HG03095 (cell line): ENCODE data around the gene SERP1.
"Not testable (repeated sequence)": the region's sequence is repeated elsewhere in the genome, so short reads cannot be mapped to it uniquely, and the experiment has no call there.

ENCODE experiments used
- ATAC-seq: cut with Tn5 transposase; IDR thresholded peaks from one replicate; pipeline ENCODE4 v1.9.1; 2021; ENCODE audit warnings: moderate library complexity; ENCODE audit not compliant: unreplicated experiment

The SERP1 gene

GRCh38 chr3:150540297-150540696 lies 6.0 kb downstream of the SERP1 start:
- no peak for ATAC-seq

- no peak for ATAC-seq
These were observed 7.7 kb downstream of the SERP1 start for GRCh38 chr3:150538324-150539208.

GRCh38 chr3:150535204-150535603 lies 11.1 kb downstream of the SERP1 start:
- no peak for ATAC-seq

- no peak for ATAC-seq
These were observed 14.5 kb downstream of the SERP1 start for GRCh38 chr3:150531775-150532174.

DNA sequence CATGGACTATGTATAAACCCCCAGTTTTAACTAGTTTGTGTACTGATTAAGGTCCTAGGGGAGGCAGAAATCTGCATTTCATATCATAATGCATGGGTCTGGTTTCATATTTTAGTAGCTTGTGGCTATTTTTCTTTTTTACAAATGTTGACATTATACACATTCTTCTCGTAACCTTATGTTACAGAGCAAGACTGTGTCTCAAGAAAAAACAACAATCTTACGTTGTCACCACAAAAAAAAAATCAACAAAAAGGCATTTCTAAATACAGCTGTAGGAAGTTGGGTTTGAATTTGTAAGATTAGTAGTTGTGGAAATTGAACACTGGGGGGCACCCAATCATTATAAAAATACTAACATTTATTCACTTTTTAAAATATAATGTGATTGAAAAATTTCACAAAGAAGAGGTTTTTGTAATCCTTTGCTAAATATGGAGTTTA lies 17.9 kb downstream of the SERP1 start:
- no peak for ATAC-seq

GRCh38 chr3:150527464-150528255 lies 18.6 kb downstream of the SERP1 start:
- ATAC-seq, result no peak

GRCh38 chr3:150523538-150523937 lies 22.8 kb downstream of the SERP1 start:
- no peak for ATAC-seq

DNA sequence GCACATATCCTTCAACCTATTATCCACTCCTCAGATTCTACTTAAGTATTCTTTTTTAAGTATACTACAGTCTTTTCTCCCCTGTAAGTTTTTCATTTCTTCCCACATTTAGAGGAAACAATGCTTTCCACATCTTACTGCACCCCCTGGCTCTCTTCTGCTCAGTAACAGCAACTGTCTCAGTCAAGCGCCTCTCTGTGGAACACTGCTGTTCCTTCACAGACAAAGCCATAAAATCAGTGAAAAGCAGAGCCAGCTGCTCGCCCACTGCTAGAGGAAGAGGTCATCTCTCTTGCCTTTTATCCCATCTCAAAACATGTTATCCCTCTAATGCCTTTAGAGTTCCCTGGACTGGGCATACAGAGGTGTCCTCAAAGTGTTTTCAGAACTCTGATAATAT lies 24.8 kb downstream of the SERP1 start:
- no peak for ATAC-seq

GRCh38 chr3:150520408-150520807 lies 25.9 kb downstream of the SERP1 start:
- ATAC-seq, result no peak

GRCh38 chr3:150519026-150519425 lies 27.3 kb downstream of the SERP1 start:
- ATAC-seq, result no peak

DNA sequence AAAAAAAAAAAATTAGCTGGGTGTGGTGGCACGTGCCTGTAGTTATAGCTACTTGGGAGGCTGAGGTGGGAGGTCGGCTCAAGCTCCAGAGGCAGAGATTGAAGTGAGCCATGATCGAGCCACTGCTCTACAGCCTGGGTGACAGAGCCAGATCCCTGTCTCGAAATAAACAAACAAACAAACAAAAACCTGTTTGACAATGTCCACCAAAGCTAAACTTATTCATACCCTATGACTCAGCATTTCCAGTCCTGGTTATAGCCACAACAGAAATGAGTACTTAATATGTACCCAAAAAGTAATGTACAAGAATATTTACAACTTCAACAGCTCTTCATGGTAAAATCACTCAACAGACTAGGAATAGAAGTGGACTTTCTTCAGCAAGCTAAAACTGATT lies 31.1 kb downstream of the SERP1 start:
- no peak for ATAC-seq

DNA sequence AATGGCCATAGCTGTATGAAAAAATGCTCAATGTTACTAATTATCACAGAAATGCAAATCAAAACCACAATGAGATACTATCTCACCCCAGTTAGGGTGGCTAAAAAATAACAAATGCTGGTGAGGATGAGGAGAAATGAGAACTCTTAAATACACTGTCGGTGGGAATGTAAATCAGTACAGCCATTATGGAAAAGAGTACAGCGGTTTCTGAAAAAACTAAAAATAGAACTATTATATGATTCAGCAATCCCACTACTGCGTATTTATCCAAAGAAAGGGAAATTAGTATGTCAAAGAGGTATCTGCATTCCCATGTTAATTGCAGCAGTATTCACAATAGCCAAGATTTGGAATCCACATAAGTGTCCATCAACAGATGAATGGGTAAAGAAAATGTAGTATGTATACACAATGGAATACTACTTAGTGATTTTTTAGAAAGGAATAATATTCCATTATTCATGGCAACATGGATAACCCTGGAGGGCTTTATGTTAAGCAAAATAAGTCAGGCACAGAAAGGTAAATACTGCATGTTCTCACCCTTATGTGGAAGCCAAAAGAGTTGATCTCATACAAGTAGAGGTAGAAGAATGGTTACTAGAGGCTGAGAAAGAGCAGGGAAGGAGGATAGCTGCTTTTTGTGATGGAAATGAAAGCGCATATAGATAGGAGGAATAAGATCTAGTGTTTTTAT lies 35.0 kb downstream of the SERP1 start:
- no peak for ATAC-seq

DNA sequence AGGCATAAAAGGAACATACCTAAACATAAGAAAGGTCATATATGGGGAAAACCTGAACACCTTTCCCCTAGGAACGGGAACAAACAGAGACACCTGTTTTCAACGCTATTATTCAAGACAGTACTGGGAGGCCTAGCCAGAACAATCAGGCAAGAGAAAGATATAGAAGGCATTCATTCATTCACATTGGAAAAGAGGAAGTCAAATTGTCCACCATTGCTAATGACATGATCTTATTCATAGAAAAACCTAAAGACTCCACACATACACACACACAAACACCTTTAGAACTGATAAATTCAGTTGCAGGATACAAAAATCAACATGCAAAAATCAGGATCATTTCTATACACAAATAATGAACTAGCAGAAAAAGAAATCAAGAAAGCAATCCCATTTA lies 36.5 kb downstream of the SERP1 start:
- ATAC-seq, result no peak

GRCh38 chr3:150508401-150508800 lies 37.9 kb downstream of the SERP1 start:
- ATAC-seq, result no peak

DNA sequence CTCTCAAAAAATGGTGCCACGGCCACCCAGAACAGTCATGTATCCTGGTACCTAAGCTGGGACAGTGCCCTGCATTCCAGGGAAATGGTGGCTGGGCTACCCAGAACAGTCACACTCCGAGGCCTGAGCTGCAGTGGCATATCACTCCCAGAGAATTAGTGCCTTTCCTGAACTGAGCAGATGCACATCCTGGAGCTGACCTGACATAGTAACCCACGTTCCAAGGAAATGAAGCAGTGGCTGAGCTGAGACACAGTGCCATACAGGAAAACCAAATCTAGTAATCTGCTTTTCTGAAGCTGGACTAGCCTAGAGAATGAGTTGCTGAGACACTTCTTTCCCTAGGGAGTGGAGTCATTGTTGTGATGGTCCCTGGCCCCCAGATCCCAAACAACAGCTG lies 41.8 kb downstream of the SERP1 start:
- ATAC-seq, result no peak

DNA sequence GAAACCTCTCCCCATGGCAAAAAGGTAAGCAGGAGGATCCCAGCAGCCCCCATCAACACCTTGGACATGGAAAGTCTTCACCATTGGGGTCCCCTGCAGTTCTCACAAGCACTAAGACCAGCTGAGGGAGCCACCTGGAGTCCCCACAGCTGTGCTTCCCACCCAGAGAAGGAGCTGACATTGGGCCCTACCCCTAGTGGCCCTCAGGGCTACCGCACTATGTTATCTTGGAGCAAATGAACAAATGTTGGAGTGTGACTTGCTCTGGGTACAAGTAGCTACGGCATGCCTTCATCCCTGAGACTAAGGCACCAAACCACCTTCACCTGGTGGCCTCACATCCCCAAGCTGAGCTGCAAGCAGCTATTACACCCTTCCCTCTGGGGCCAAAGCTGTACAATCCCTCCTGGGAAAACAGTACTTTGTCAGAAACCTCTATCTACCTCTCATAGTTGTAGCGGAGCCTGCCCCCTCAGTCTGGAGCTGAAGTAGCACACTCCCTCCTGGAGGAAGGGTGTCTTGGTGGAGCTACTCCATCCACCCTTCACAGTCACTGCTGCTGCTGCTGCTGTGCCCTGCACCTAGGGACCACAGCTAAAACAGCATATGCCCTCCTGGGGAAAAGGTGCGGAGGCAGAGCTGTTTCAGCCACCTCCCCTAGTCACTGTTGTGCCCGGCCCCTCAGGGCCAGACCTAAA lies 42.7 kb downstream of the SERP1 start:
- no peak for ATAC-seq

DNA sequence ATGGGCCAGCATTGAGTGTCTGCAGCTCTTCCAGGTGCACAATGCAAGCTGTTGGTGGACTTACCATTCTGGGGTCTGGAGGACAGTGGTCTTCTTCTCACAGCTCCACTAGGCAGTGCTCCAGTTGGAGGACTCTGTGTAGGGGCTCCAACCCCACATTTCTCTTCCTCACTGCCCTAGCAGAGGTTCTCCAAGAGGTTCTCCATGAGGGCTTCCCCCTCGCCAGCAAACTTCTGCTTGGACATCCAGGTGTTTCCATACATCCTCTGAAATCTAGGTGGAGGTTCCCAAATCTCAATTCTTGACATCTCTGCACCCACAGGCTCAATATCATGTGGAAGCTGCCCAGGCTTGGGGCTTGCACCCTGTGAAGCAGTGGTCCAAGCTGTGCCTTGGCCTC lies 45.3 kb downstream of the SERP1 start:
- ATAC-seq, result not testable (repeated sequence)

DNA sequence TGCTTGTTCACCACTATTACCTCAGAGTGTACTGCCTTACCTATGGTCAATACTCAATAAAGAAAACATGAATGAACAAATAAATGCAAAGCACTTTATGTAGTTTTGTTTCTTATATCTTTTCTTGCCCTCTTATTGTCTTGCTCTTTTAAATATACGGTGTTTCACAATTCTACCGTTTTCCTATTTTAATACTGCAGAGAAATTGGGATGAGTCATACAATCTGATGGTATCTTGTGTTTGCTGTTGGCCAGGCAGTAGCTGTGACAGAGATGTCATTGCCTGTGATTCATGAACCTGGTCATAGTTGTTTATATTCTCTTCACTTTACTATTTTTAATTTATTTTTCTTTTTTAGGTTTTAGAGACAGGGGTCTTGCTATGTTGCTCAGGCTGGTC lies 48.3 kb downstream of the SERP1 start:
- no peak for ATAC-seq

- ATAC-seq, result no peak
These were observed 50.6 kb downstream of the SERP1 start for GRCh38 chr3:150495563-150496168.

GRCh38 chr3:150495149-150495548 lies 51.1 kb downstream of the SERP1 start:
- ATAC-seq, result no peak
